Left renal cortex interstitium (tissue), 4 donors: Measurements from ENCODE around the gene NKX1-2. TPM values are rescaled to one million over a fixed set of nuclear protein-coding genes. Genes with fewer than 3 reads are reported as not detected.
A peak's percentile ranks its signal among the peaks of the same experiment; 100 is the strongest.

Source experiments
- DNase-seq, 4 donors: peaks; one replicate each; pipeline ENCODE4 v3.0.0-alpha.2; 2013; ENCODE audit warnings: low read depth in 4 of 4, low spot score in 2 of 4, missing footprints in 1 of 4
- polyA plus RNA-seq, 4 donors: library from polyadenylated mRNA; unstranded; fragments of 120-200 nt; gene quantifications; one replicate each; pipeline ENCODE4 v1.2.1, GENCODE V29; 2013; ENCODE audit not compliant: insufficient read length in 4 of 4

The NKX1-2 gene
- polyA plus RNA-seq = under 1 TPM in 2 of 4 donors, not detected in 2; 0.03 to 0.06 TPM

- no peak for DNase-seq
Observed at GRCh38 chr10:124450012-124450782, at the start of gene NKX1-2. Gene NKX1-2, minus strand, starts transcription at chr10:124450035. Its CDS starts 92 bp downstream, at chr10:124449943.

GRCh38 chr10:124498056-124498455 is 48.2 kb upstream of the NKX1-2 start:
- peak in 1 of 4 donors; percentile 72 for DNase-seq

GRCh38 chr10:124497196-124497881 is 47.5 kb upstream of the NKX1-2 start:
- DNase-seq = no peak

- DNase-seq = no peak
Observed at GRCh38 chr10:124496620-124497019, 46.8 kb upstream of the NKX1-2 start.

GRCh38 chr10:124496150-124496549 is 46.3 kb upstream of the NKX1-2 start:
- no peak for DNase-seq

GRCh38 chr10:124495725-124496124 is 45.9 kb upstream of the NKX1-2 start:
- no peak for DNase-seq

- no peak for DNase-seq
Observed at GRCh38 chr10:124495162-124495561, 45.3 kb upstream of the NKX1-2 start.

GRCh38 chr10:124494046-124494807 is 44.4 kb upstream of the NKX1-2 start:
- no peak for DNase-seq

GRCh38 chr10:124493214-124493882 is 43.5 kb upstream of the NKX1-2 start:
- no peak for DNase-seq

- no peak for DNase-seq
Observed at GRCh38 chr10:124492266-124492665, 42.4 kb upstream of the NKX1-2 start.

GRCh38 chr10:124491105-124491504 is 41.3 kb upstream of the NKX1-2 start:
- DNase-seq = no peak

GRCh38 chr10:124486635-124487034 is 36.8 kb upstream of the NKX1-2 start:
- DNase-seq = no peak

- no peak for DNase-seq
Observed at GRCh38 chr10:124484661-124485060, 34.8 kb upstream of the NKX1-2 start.

GRCh38 chr10:124484031-124484430 is 34.2 kb upstream of the NKX1-2 start:
- DNase-seq = no peak

GRCh38 chr10:124482876-124483275 is 33.0 kb upstream of the NKX1-2 start:
- no peak for DNase-seq

GRCh38 chr10:124482236-124482800 is 32.5 kb upstream of the NKX1-2 start:
- DNase-seq = no peak

- no peak for DNase-seq
Observed at GRCh38 chr10:124481717-124482116, 31.9 kb upstream of the NKX1-2 start.

GRCh38 chr10:124480860-124481259 is 31.0 kb upstream of the NKX1-2 start:
- no peak for DNase-seq

- DNase-seq = no peak
Observed at GRCh38 chr10:124478515-124478914, 28.7 kb upstream of the NKX1-2 start.

- DNase-seq = no peak
Observed at GRCh38 chr10:124477614-124478363, 28.0 kb upstream of the NKX1-2 start.
